K562 (cell line): ENCODE results near the gene CIAO3. TPM values are rescaled to one million over a fixed set of nuclear protein-coding genes. Genes with fewer than 3 reads are reported as not detected.

Experiments used
- ARID1B ChIP-seq: fragments of 450-650 bp; IDR thresholded peaks from 2 replicates; pipeline ENCODE4 v1.6.1; 2016; ENCODE audit warnings: antibody characterized with exemption, mild to moderate bottlenecking, inconsistent platforms
- C11orf30 ChIP-seq: fragments of 450-650 bp; IDR thresholded peaks from 2 replicates; pipeline ENCODE4 v1.6.1; 2016; ENCODE audit warnings: low read depth, mild to moderate bottlenecking
- FOXK1 ChIP-seq: sonication (generic); formaldehyde crosslinking; IDR thresholded peaks from 2 replicates; pipeline ENCODE4 v1.8.0; 2022; ENCODE audit warnings: missing genetic modification reagents, mild to moderate bottlenecking, borderline replicate concordance
- FOXM1 ChIP-seq, 2 experiments: fragments of 450-650 bp in 1 of 2; sonication (generic) in 1 of 2; formaldehyde crosslinking in 1 of 2; IDR thresholded peaks; 2 replicates each; pipeline versions ENCODE4 v1.6.1 to v1.9.0; 2017 to 2022; ENCODE audit warnings: low read depth in 2 of 2, mild to moderate bottlenecking in 2 of 2, missing genetic modification reagents in 1 of 2, moderate library complexity in 1 of 2
- HDAC2 ChIP-seq: fragments of 450-650 bp; IDR thresholded peaks from 2 replicates; pipeline ENCODE4 v1.6.1; 2016; ENCODE audit warnings: mild to moderate bottlenecking
- HDAC6 ChIP-seq: IDR thresholded peaks from 2 replicates; pipeline ENCODE4 v1.6.1; 2012; ENCODE audit warnings: low read depth, mild to moderate bottlenecking, control low read depth, inconsistent platforms, low read length, moderate library complexity
- HDGF ChIP-seq: fragments of 450-650 bp; IDR thresholded peaks from 2 replicates; pipeline ENCODE4 v1.6.1; 2016
- HMGN3 ChIP-seq: IDR thresholded peaks from 2 replicates; pipeline ENCODE4 v1.6.1; 2011; ENCODE audit warnings: borderline replicate concordance, low read depth, mild to moderate bottlenecking, mixed read lengths, low read length; ENCODE audit not compliant: insufficient read length; ENCODE audit errors: extremely low read depth
- KDM4B ChIP-seq, 2 experiments: fragments of 450-650 bp in 1 of 2; sonication (generic) in 1 of 2; IDR thresholded peaks; 2 replicates each; pipeline ENCODE4 v1.6.1; 2016 to 2017; ENCODE audit warnings: borderline replicate concordance in 2 of 2, antibody characterized with exemption in 1 of 2, low read depth in 1 of 2, mild to moderate bottlenecking in 1 of 2
- MEF2D ChIP-seq: conservative IDR thresholded peaks from 2 replicates; pipeline ENCODE4 v1.6.1; 2016; ENCODE audit warnings: low read depth, missing genetic modification characterization, missing compliant biosample characterization
- MNT ChIP-seq, 2 experiments: fragments of 450-650 bp; conservative IDR thresholded peaks; 2 replicates each; pipeline ENCODE4 v1.6.1; 2017; ENCODE audit warnings: mild to moderate bottlenecking in 2 of 2, moderate library complexity in 2 of 2
- NELFE ChIP-seq: IDR thresholded peaks from 2 replicates; pipeline ENCODE4 v1.6.1; 2011; ENCODE audit warnings: mild to moderate bottlenecking; ENCODE audit not compliant: insufficient read depth, insufficient read length
- NFE2 ChIP-seq: IDR thresholded peaks from 2 replicates; pipeline ENCODE4 v1.6.1; 2014; ENCODE audit warnings: antibody characterized with exemption, low read depth
- NFIC ChIP-seq: fragments of 450-650 bp; IDR thresholded peaks from 2 replicates; pipeline ENCODE4 v1.6.1; 2017; ENCODE audit warnings: mild to moderate bottlenecking, inconsistent platforms
- PHB2 ChIP-seq: fragments of 450-650 bp; IDR thresholded peaks from 2 replicates; pipeline ENCODE4 v1.6.1; 2017; ENCODE audit warnings: low read depth
- PHF8 ChIP-seq: fragments of 200-600 bp; sonication (generic); IDR thresholded peaks from 2 replicates; pipeline ENCODE4 v1.6.1; 2012; ENCODE audit warnings: mixed run types, mild to moderate bottlenecking, inconsistent platforms, low read length, moderate library complexity, borderline replicate concordance
- POLR2AphosphoS5 ChIP-seq: IDR thresholded peaks from 2 replicates; pipeline ENCODE4 v1.6.1; 2011; ENCODE audit warnings: mild to moderate bottlenecking, low read depth, low read length, moderate library complexity; ENCODE audit not compliant: control insufficient read depth, insufficient read depth
- SAFB ChIP-seq: fragments of 200-400 bp; formaldehyde crosslinking; IDR thresholded peaks from 2 replicates; pipeline ENCODE4 v1.6.1; 2017; ENCODE audit warnings: low read depth, low read length, borderline replicate concordance
- SIRT6 ChIP-seq: IDR thresholded peaks from one replicate; pipeline ENCODE4 v1.6.1; 2012; ENCODE audit warnings: low read depth, mild to moderate bottlenecking, control low read depth, inconsistent platforms, low read length, moderate library complexity
- SNIP1 ChIP-seq: fragments of 450-650 bp; IDR thresholded peaks from 2 replicates; pipeline ENCODE4 v1.7.1; 2017; ENCODE audit warnings: low read depth, mild to moderate bottlenecking
- SPI1 ChIP-seq: IDR thresholded peaks from 2 replicates; pipeline ENCODE4 v1.6.1; 2011; ENCODE audit warnings: low read depth, low read length, control low read depth, borderline replicate concordance
- ZBTB12 ChIP-seq: fragments of 250-450 bp; sonication (Bioruptor Pico); IDR thresholded peaks from 2 replicates; pipeline ENCODE4 v1.4.0; 2020
- ZNF324 ChIP-seq: fragments of 250-450 bp; sonication (Bioruptor Pico); IDR thresholded peaks from 2 replicates; pipeline ENCODE4 v1.4.0; 2020; ENCODE audit warnings: mild to moderate bottlenecking
- ZNF586 ChIP-seq: fragments of 450-650 bp; formaldehyde crosslinking; conservative IDR thresholded peaks from 2 replicates; pipeline ENCODE4 v1.4.0; 2020; ENCODE audit warnings: mild to moderate bottlenecking, moderate library complexity
- ZNF79 ChIP-seq: fragments of 250-450 bp; sonication (Bioruptor Pico); IDR thresholded peaks from 2 replicates; pipeline ENCODE4 v1.4.0; 2020; ENCODE audit warnings: low read depth, mild to moderate bottlenecking, moderate library complexity
- polyA plus RNA-seq, 8 experiments: library from polyadenylated mRNA; depleted of rRNA in 4 of 8; stranded (reverse) in 5 of 8; unstranded in 3 of 8; fragments of >200 nt; fragmentation: Nextera tagmentation in 2 of 8; fragmentation: Illumina TruSeq in 1 of 8; extraction: Ambion mirVana in 2 of 8; extraction: Trizol in 1 of 8; gene quantifications; 2 replicates each; pipeline versions ENCODE4 v1.2.1 to v1.2.3, GENCODE V29; 2011 to 2014; ENCODE audit warnings: inconsistent platforms in 1 of 8, missing spikeins in 1 of 8
- total RNA-seq, 7 experiments: library from RNA; depleted of rRNA in 6 of 7; stranded (reverse); fragments of >200 nt in 6 of 7; fragmentation: Illumina TruSeq in 2 of 7; extraction: Trizol in 2 of 7; gene quantifications; 2 replicates each; pipeline versions ENCODE4 v1.2.1 to v1.2.3, GENCODE V29; 2011 to 2021; ENCODE audit warnings: low replicate concordance in 1 of 7
- TF ChIP-seq, protein P1 (sequence below): sonication (generic); formaldehyde crosslinking; IDR thresholded peaks from 2 replicates; pipeline ENCODE4 v1.9.0; 2022; ENCODE audit warnings: mild to moderate bottlenecking, missing genetic modification reagents

The CIAO3 gene
- total and polyA plus RNA-seq, 9 of the 15 experiments (the other 6 are each of a cell fraction or from before 2014, with no cell fraction given): 2.2 to 35.6 (median 18.7) TPM

DNA sequence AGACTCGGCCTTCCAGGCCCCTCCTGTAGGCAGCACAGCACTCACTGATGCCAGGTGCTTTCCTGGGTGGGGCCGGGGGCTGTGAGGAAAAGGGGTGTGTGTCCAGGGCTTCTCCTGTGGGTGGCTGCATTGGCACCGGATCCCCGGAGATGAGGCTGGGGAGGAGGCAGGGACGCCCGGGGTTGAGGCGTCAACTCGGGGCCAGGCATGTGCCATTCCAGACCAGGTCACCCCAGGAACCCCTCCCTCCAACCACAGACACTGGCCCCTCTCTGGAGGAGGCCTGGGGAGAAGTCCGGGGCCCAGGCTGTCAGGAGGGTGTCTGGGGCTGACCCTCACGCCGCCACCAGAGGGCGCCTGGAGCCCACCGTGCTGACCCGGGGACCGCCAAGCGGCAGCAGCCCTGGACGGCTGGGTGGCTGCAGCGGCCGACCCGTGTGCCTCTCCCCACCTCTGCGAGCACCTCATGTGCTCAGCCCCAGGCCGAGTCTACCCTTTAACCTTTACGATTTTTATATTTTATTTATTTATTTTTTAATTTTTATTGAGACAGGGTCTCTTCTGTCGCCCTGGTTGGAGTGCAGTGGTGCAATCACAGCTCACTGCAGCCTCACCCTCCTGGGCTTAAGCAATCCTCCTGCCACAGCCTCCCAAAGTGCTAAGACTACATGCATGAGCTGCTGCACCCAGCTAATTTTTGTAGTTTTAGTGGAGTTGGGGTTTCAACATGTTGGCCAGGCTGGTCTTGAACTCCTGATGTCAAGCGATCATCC lies 29.1 kb downstream of the CIAO3 start (continued):
- TF ChIP-seq FOXM1 (IDR thresholded peaks at IDR 0.05; ENCODE audit: low read depth) (no peak), FOXM1 (CRISPR knock-in tag; IDR thresholded peaks at IDR 0.05; ENCODE audit: low read depth) (no peak), NFIC (no peak), HDAC2 (no peak), NFE2 (no peak), MEF2D (no peak), HDGF (no peak), MNT (conservative IDR thresholded peaks at IDR 0.05) (no peak), SIRT6 (no peak), FOXK1 (CRISPR knock-in tag) (no peak), SAFB (no peak), ZNF79 (no peak), KDM4B (IDR thresholded peaks at IDR 0.05; ENCODE audit: borderline replicate concordance in 2 of 2, low read depth in 1 of 2) (no peak), PHB2 (no peak), C11orf30 (no peak), SPI1 (no peak), HDAC6 (no peak), ZBTB12 (CRISPR knock-in tag) (no peak), NELFE (no peak), ARID1B (no peak), PHF8 (no peak), POLR2AphosphoS5 (no peak), ZNF586 (CRISPR knock-in tag) (no peak), SNIP1 (no peak), HMGN3 (no peak), ZNF324 (CRISPR knock-in tag) (no peak)
- TF ChIP-seq, protein P1, sequence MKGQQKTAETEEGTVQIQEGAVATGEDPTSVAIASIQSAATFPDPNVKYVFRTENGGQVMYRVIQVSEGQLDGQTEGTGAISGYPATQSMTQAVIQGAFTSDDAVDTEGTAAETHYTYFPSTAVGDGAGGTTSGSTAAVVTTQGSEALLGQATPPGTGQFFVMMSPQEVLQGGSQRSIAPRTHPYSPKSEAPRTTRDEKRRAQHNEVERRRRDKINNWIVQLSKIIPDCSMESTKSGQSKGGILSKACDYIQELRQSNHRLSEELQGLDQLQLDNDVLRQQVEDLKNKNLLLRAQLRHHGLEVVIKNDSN (CRISPR knock-in tag): no peak
